ENCODE results near the gene VEGFC. TPM values are rescaled to one million over a fixed set of nuclear protein-coding genes. Genes with fewer than 3 reads are reported as not detected.

VEGFC gene
- total RNA-seq, 1 donor from 2014 or later: 13.6 TPM

GRCh38 chr4:176814770-176815169, 22.0 kb upstream of the VEGFC start:
- Mint-ChIP-seq H3K27me3 (ENCODE audit: unreplicated experiment) (no peaks in the 10 kb centered on the region), H3K9me3 (ENCODE audit: unreplicated experiment) (peaks cover 1% of the 10 kb centered on the region), H3K36me3 (ENCODE audit: unreplicated experiment) (no peaks in the 10 kb centered on the region), H3K4me3 (ENCODE audit: unreplicated experiment) (no peak overlapping the region), H3K27ac (ENCODE audit: unreplicated experiment) (no peak overlapping the region), H3K4me1 (ENCODE audit: unreplicated experiment) (peaks cover 30% of the 10 kb centered on the region)
- TF ChIP-seq CTCF (IDR thresholded peaks at IDR 0.05): no peak
- no peak for DNase-seq (ENCODE audit: extremely low spot score, unreplicated experiment)

- Mint-ChIP-seq H3K9me3 (ENCODE audit: unreplicated experiment) (peaks cover 19% of the 10 kb centered on the region), H3K27ac (ENCODE audit: unreplicated experiment) (no peak overlapping the region), H3K36me3 (ENCODE audit: unreplicated experiment) (peaks cover 4% of the 10 kb centered on the region), H3K27me3 (ENCODE audit: unreplicated experiment) (no peaks in the 10 kb centered on the region), H3K4me3 (ENCODE audit: unreplicated experiment) (no peak overlapping the region), H3K4me1 (ENCODE audit: unreplicated experiment) (peaks cover 25% of the 10 kb centered on the region)
- DNase-seq (ENCODE audit: extremely low spot score, unreplicated experiment): no peak
- no peak for TF ChIP-seq CTCF (IDR thresholded peaks at IDR 0.05)
These were observed 17.9 kb upstream of the VEGFC start for GRCh38 chr4:176810481-176811249.

GRCh38 chr4:176806778-176807375, 14.2 kb upstream of the VEGFC start:
- no peak for DNase-seq (ENCODE audit: extremely low spot score, unreplicated experiment)
- Mint-ChIP-seq H3K4me1 (ENCODE audit: unreplicated experiment) (peaks cover 23% of the 10 kb centered on the region), H3K9me3 (ENCODE audit: unreplicated experiment) (peaks cover 19% of the 10 kb centered on the region), H3K36me3 (ENCODE audit: unreplicated experiment) (peaks cover 4% of the 10 kb centered on the region), H3K4me3 (ENCODE audit: unreplicated experiment) (peak overlapping the region; percentile 51), H3K27ac (ENCODE audit: unreplicated experiment) (peak overlapping the region; percentile 70), H3K27me3 (ENCODE audit: unreplicated experiment) (no peaks in the 10 kb centered on the region)
- no peak for TF ChIP-seq CTCF (IDR thresholded peaks at IDR 0.05)

GRCh38 chr4:176805155-176805554, 12.4 kb upstream of the VEGFC start:
- DNase-seq (ENCODE audit: extremely low spot score, unreplicated experiment): no peak
- Mint-ChIP-seq H3K9me3 (ENCODE audit: unreplicated experiment) (peaks cover 19% of the 10 kb centered on the region), H3K4me3 (ENCODE audit: unreplicated experiment) (no peak overlapping the region), H3K27ac (ENCODE audit: unreplicated experiment) (no peak overlapping the region), H3K36me3 (ENCODE audit: unreplicated experiment) (peaks cover 4% of the 10 kb centered on the region), H3K27me3 (ENCODE audit: unreplicated experiment) (no peaks in the 10 kb centered on the region), H3K4me1 (ENCODE audit: unreplicated experiment) (peaks cover 29% of the 10 kb centered on the region)
- TF ChIP-seq CTCF (IDR thresholded peaks at IDR 0.05): no peak

- no peak for TF ChIP-seq CTCF (IDR thresholded peaks at IDR 0.05)
- peaks cover 18% of the 10 kb centered on the region for H3K4me1 Mint-ChIP-seq (ENCODE audit: unreplicated experiment)
- no peaks in the 10 kb centered on the region for H3K9me3 Mint-ChIP-seq (ENCODE audit: unreplicated experiment)
- H3K4me3 Mint-ChIP-seq (ENCODE audit: unreplicated experiment): no peak overlapping the region
- no peaks in the 10 kb centered on the region for H3K27me3 Mint-ChIP-seq (ENCODE audit: unreplicated experiment)
- no peak for DNase-seq (ENCODE audit: extremely low spot score, unreplicated experiment)
- no peak overlapping the region for H3K27ac Mint-ChIP-seq (ENCODE audit: unreplicated experiment)
- no peaks in the 10 kb centered on the region for H3K36me3 Mint-ChIP-seq (ENCODE audit: unreplicated experiment)
These were observed 8.3 kb upstream of the VEGFC start for GRCh38 chr4:176800891-176801534.
